Gastrocnemius medialis (tissue), 4 donors: ENCODE measurements around the gene PTPRR.

Experiments
- CTCF ChIP-seq, 5 experiments: fragments of 450-650 bp in 3 of 5; fragments of 200-600 bp in 2 of 5; sonication (generic) in 2 of 5; IDR thresholded peaks in 4 of 5; conservative IDR thresholded peaks in 1 of 5; 1 replicate in 4 of 5; 2 replicates in 1 of 5; pipeline ENCODE4 v1.5.1; 2016 to 2019; ENCODE audit warnings: antibody characterized with exemption in 5 of 5, mild to moderate bottlenecking in 3 of 5, moderate library complexity in 3 of 5
- POLR2A ChIP-seq, 2 donors: fragments of 450-650 bp; IDR thresholded peaks; one replicate each; pipeline ENCODE4 v1.6.1; 2017; ENCODE audit warnings: antibody characterized with exemption in 2 of 2, mild to moderate bottlenecking in 2 of 2, moderate library complexity in 2 of 2

DNA sequence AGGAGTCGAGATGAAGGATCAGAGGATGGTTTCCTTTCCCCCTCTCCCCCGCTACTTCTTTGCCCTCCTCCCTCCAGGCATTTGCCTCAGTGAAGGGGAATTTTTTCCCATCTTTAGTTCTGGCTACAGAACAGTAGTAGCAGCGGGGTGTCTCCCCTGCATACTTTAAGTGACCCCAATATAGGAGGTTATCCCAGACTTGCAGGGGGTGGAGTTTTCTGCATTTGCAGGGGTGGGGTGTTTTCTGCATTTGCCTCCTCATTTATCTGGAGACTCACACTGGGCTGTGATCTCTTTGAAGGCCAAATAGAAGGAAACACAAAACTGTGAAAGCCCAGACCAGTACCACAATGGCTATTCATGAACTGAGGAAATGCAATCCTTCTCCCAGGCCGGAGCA, 303.1 kb downstream of the PTPRR start:
- TF ChIP-seq CTCF (IDR thresholded peaks at IDR 0.05 in 4 of 5, conservative IDR thresholded peaks at IDR 0.05 in 1 of 5) (no peak), POLR2A (IDR thresholded peaks at IDR 0.05) (no peak)
